Body of pancreas (tissue), 4 donors: ENCODE results near the gene SLC25A46.
A peak's percentile ranks its signal among the peaks of the same experiment; 100 is the strongest.

Experiments used
- CTCF ChIP-seq, 7 experiments: fragments of 450-650 bp in 4 of 7; fragments of 200-600 bp in 3 of 7; sonication (generic) in 3 of 7; IDR thresholded peaks; one replicate each; pipeline ENCODE4 v1.5.1; 2016 to 2019; ENCODE audit warnings: antibody characterized with exemption in 7 of 7
- POLR2A ChIP-seq, 3 donors: fragments of 450-650 bp; IDR thresholded peaks; one replicate each; pipeline ENCODE4 v1.6.1; 2016; ENCODE audit warnings: antibody characterized with exemption in 3 of 3, mild to moderate bottlenecking in 2 of 3

GRCh38 chr5:110757118-110757729 lies 18.4 kb downstream of the SLC25A46 start:
- TF ChIP-seq CTCF (IDR thresholded peaks at IDR 0.05) = peak; percentile 31 to 58 (median 47)
- TF ChIP-seq POLR2A (IDR thresholded peaks at IDR 0.05) = no peak
